Epithelial cell of esophagus (primary cell): ENCODE results near the gene ACSL5.

ENCODE experiments used
- DNase-seq: peaks from one replicate; pipeline ENCODE4 v3.0.0; 2010; ENCODE audit warnings: low read depth
- H3K4me3 ChIP-seq: 2 replicates; pipeline ENCODE4 v1.5.1; 2011; ENCODE audit warnings: mild to moderate bottlenecking, low read length, control low read depth
- TF ChIP-seq, protein P1 (sequence below): IDR thresholded peaks from 2 replicates; pipeline ENCODE4 v1.5.1; 2011; ENCODE audit warnings: low read depth, mild to moderate bottlenecking, low read length, control low read depth, inconsistent platforms; ENCODE audit not compliant: insufficient read depth; ENCODE audit errors: missing control alignments

The ACSL5 gene

DNA sequence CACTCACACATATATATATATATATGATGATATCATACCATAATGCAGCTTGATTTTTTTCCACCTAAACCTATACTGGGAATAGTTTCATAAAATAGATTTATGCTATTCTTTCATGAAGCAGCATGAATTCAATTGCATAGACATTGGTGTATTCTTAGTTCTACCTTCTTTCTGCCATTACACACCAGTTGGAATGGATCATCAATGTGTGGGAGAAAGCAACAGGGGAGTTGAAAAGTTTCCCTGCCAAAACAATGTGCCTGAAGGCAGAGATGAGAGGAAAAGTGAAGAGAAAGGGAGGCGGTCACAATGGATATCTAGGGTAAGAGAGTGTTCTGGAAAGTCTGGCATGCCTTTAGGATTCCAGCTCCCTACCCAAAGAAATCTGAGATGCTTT lies 25.2 kb upstream of the ACSL5 start:
- H3K4me3 ChIP-seq, result no peak overlapping the region
- TF ChIP-seq, protein P1, sequence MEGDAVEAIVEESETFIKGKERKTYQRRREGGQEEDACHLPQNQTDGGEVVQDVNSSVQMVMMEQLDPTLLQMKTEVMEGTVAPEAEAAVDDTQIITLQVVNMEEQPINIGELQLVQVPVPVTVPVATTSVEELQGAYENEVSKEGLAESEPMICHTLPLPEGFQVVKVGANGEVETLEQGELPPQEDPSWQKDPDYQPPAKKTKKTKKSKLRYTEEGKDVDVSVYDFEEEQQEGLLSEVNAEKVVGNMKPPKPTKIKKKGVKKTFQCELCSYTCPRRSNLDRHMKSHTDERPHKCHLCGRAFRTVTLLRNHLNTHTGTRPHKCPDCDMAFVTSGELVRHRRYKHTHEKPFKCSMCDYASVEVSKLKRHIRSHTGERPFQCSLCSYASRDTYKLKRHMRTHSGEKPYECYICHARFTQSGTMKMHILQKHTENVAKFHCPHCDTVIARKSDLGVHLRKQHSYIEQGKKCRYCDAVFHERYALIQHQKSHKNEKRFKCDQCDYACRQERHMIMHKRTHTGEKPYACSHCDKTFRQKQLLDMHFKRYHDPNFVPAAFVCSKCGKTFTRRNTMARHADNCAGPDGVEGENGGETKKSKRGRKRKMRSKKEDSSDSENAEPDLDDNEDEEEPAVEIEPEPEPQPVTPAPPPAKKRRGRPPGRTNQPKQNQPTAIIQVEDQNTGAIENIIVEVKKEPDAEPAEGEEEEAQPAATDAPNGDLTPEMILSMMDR, result no peak
- DNase-seq, result no peak

DNA sequence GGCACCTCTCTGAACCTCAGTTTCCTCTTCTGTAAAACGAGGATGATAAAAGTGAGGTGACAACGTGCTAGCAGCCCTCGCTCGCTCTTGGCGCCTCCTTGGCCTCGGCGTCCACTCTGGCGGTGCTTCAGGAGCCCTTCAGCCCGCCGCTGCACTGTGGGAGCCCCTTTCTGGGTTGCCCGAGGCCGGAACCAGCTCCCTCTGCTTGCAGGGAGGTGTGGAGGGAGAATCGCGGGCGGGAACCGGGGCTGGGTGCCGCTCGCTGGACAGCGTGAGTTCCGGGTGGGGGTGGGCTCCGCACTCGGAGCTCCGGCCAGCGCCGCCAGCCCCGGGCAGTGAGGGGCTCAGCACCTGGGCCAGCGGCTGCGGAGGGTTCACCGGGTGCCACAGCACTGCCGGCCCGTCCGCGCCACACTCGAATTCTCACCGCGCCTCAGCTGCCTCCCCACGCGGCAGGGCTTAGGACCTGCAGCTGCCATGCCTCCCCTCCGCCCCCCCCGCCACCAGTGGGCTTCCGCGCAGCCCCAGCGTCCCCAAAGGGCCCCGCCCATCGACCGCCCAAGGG lies 24.3 kb upstream of the ACSL5 start:
- TF ChIP-seq, protein P1, result no peak
- H3K4me3 ChIP-seq, result no peak overlapping the region
- DNase-seq, result no peak

DNA sequence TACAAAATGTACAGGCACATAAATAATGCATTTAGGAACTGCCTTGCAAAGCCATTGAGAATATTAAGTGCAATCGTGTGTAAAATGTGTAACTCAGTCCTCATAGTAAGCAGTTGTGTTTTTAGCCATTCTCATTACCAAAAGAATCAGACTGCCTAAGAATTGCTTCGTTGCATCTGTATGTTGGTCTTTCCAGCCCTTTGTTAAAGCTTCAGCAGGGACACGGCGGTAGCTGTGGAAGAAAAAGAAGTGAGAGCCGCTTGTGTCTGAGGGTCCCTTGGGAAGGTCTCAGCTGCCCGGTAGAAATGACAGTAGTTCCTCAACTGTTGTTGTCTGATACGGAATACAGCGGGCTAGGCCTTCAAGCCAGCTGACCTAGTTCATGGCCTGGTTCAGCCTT lies 22.8 kb upstream of the ACSL5 start:
- TF ChIP-seq, protein P1, result no peak
- no peak overlapping the region for H3K4me3 ChIP-seq
- no peak for DNase-seq

DNA sequence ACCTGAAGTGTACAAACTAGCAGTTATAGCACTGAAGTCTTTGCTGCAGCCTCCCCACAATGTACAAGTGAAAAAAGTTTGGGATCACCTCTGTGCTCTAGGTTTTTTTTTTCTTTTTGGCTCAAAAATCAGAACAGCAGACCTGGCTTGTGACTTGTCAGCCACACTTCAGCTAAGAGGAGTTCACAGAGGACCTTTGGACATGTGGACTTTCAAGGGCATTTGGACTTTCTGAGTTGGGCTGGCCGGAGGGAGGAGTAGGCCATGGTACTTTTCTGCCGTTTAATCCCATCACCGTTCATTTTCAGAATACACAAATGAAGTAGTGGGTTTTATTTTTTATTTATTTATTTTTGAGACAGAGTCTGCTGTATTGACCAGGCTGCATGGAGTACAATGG lies 21.9 kb upstream of the ACSL5 start:
- no peak overlapping the region for H3K4me3 ChIP-seq
- TF ChIP-seq, protein P1, result no peak
- no peak for DNase-seq

DNA sequence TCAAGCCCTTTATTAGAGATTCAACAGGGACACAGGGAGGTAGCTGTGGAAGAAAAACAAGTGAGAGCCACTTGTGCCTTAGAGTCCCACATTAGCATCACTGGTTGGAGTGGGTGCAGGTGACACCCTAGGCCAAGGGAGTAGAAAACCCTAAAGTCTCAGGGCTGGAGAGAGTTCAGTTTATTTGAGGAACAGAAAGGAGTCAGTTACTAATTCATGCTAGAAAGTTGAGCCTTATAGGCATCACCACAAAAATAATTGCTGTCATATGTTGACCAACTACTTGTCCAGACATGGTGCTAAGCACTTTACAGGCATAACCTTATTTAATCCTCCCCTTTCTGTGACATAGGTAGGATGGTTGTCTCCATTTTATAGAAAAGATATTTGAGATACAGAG lies 20.9 kb upstream of the ACSL5 start:
- no peak overlapping the region for H3K4me3 ChIP-seq
- no peak for DNase-seq
- TF ChIP-seq, protein P1, result no peak

DNA sequence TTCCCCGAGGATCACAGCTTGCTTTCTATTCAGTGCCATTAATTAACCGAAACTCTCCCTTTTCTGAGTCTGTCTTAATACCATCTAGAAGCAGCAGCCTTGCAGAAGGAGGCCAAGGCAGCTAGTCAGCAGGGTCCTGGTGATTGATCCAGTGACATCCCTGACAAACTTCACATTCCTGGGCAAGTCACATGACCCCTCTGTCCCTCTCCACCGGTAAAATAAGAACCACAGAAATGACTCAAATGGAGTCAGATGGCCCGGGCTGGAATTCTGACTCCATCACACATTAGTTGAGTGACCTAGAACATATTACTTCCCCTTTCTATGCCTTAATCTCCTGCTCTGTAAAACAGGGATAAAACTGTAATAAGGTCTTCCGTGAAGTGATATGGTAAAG lies 17.2 kb upstream of the ACSL5 start:
- DNase-seq, result no peak
- no peak overlapping the region for H3K4me3 ChIP-seq
- TF ChIP-seq, protein P1, result no peak

DNA sequence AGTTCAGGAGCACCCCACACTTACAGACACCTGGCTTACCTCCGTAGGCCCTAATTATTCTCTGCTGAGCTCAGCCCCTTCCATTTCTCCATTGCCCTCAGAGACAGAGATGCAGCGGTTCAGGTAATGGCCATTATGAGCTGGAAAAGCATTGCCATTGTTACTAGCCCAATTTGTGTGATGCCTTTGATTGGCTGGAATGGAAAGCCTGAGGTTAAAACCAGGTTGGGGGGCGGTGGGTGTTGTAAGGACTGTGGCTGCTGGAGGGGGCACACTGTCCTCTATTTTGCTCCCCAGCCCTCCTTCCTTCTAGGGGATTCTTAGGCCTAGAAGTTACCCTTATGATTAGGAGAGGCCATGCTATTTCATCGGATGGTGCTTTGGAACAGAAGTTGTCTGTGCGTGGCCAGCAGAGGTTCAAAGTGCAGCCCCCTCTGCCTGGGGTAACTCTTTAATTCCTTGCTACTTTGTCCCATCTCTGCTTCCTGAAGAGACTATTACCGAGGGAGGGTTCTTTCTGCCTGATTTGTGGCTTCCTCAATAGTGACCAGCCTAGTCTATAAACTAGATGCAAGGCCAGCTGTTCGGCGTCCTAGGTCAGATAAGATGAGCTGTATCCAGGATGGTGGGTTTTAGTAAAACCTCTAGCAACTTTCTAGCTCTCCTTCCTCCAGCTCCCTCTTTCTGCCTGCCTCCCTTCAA lies 14.2 kb upstream of the ACSL5 start:
- no peak for DNase-seq
- TF ChIP-seq, protein P1, result no peak
- H3K4me3 ChIP-seq, result no peak overlapping the region
